IMR-90 (cell line): ENCODE data around the gene SMAD2. TPM values are rescaled to one million over a fixed set of nuclear protein-coding genes. Genes with fewer than 3 reads are reported as not detected.

Source experiments
- ATAC-seq: fragments of 200-7000 bp; cut with Tn5 transposase; 2 replicates; pipeline ENCODE4 v1.9.1; 2020; ENCODE audit warnings: low read depth, mild to moderate bottlenecking, moderate library complexity
- BruUV-seq: library from RNA; stranded (reverse); fragments of 400-500 nt; replicated peaks from 2 replicates; lab custom pipeline; 2021; lab: Mats Ljungman, UMichigan
- CTCF ChIA-PET: fragments of 300-600 bp; formaldehyde crosslinking; extraction: SDS; loops from one replicate; lab custom pipeline; 2021; ENCODE audit warnings: antibody characterized with exemption; lab: Yijun Ruan, JAX
- POLR2A ChIA-PET: fragments of 300-600 bp; sonication (Branson Sonifier 250); formaldehyde crosslinking; loops from one replicate; lab custom pipeline; 2022; ENCODE audit warnings: antibody characterized with exemption; ENCODE audit not compliant: unreplicated experiment; lab: Charles Lee
- DNase-seq: peaks from one replicate; pipeline ENCODE4 v3.0.0; 2013
- H2AFZ ChIP-seq: replicated peaks from 2 replicates; pipeline ENCODE3; 2013; ENCODE audit warnings: low read length, mild to moderate bottlenecking; ENCODE audit not compliant: poor library complexity
- H2AK5ac ChIP-seq: 2 replicates; pipeline ENCODE4 v1.6.1; 2013; ENCODE audit warnings: low read depth, low read length, inconsistent platforms
- H2AK9ac ChIP-seq: replicated peaks from 2 replicates; pipeline ENCODE3; 2013; ENCODE audit warnings: mild to moderate bottlenecking, low read depth, low read length, moderate library complexity; ENCODE audit not compliant: poor library complexity
- H2BK120ac ChIP-seq: 2 replicates; pipeline ENCODE4 v1.6.1; 2013; ENCODE audit warnings: low read depth, low read length, inconsistent platforms
- H2BK15ac ChIP-seq: 3 replicates; pipeline ENCODE4 v1.6.1; 2013; ENCODE audit warnings: low read depth, low read length, inconsistent platforms
- H2BK20ac ChIP-seq: 2 replicates; pipeline ENCODE4 v1.6.1; 2013; ENCODE audit warnings: low read depth, mild to moderate bottlenecking, inconsistent platforms, low read length, moderate library complexity
- H2BK5ac ChIP-seq: 2 replicates; pipeline ENCODE4 v1.6.1; 2013; ENCODE audit warnings: mild to moderate bottlenecking, low read depth, low read length, inconsistent platforms; ENCODE audit not compliant: poor library complexity, severe bottlenecking
- H3K14ac ChIP-seq: replicated peaks from 2 replicates; pipeline ENCODE4 v1.6.1; 2013; ENCODE audit warnings: low read depth, low read length, inconsistent platforms
- H3K18ac ChIP-seq: 2 replicates; pipeline ENCODE4 v1.6.1; 2013; ENCODE audit warnings: low read depth, low read length, control low read depth
- H3K23ac ChIP-seq: 2 replicates; pipeline ENCODE4 v1.6.1; 2013; ENCODE audit warnings: low read depth, low read length, inconsistent platforms
- H3K27ac ChIP-seq: 2 replicates; pipeline ENCODE4 v1.5.1; 2013; ENCODE audit warnings: mild to moderate bottlenecking, control low read depth, low read length; ENCODE audit not compliant: insufficient read depth
- H3K27me3 ChIP-seq: 2 replicates; pipeline ENCODE4 v1.6.1; 2013; ENCODE audit warnings: low read length; ENCODE audit not compliant: control insufficient read depth, insufficient read depth
- H3K36me3 ChIP-seq: 2 replicates; pipeline ENCODE4 v1.6.1; 2013; ENCODE audit warnings: low read length, mixed read lengths; ENCODE audit not compliant: control insufficient read depth, insufficient read depth
- H3K4ac ChIP-seq: 2 replicates; pipeline ENCODE4 v1.6.1; 2013; ENCODE audit warnings: low read depth, low read length, inconsistent platforms
- H3K4me1 ChIP-seq: 2 replicates; pipeline ENCODE4 v1.6.1; 2013; ENCODE audit warnings: low read length, mixed read lengths; ENCODE audit not compliant: control insufficient read depth, insufficient read depth
- H3K4me2 ChIP-seq: 2 replicates; pipeline ENCODE4 v1.6.1; 2013; ENCODE audit warnings: low read depth, mild to moderate bottlenecking, control low read depth, low read length, moderate library complexity
- H3K4me3 ChIP-seq: 2 replicates; pipeline ENCODE4 v1.5.1; 2013; ENCODE audit warnings: low read depth, mild to moderate bottlenecking, control low read depth, low read length, moderate library complexity; ENCODE audit not compliant: insufficient read depth
- H3K56ac ChIP-seq: 2 replicates; pipeline ENCODE4 v1.6.1; 2013; ENCODE audit warnings: low read length, inconsistent platforms; ENCODE audit not compliant: insufficient read depth; ENCODE audit errors: extremely low read depth
- H3K79me1 ChIP-seq, 2 experiments: 2 replicates each; pipeline ENCODE4 v1.6.1; 2013; ENCODE audit warnings: low read length in 2 of 2, inconsistent platforms in 1 of 2, low read depth in 1 of 2
- H3K9ac ChIP-seq: 2 replicates; pipeline ENCODE4 v1.6.1; 2013; ENCODE audit warnings: low read depth, low read length, control low read depth
- H3K9me1 ChIP-seq: 2 replicates; pipeline ENCODE4 v1.6.1; 2013; ENCODE audit warnings: low read length, inconsistent platforms; ENCODE audit not compliant: insufficient read depth
- H3K9me3 ChIP-seq: 2 replicates; pipeline ENCODE4 v1.6.1; 2013; ENCODE audit warnings: low read length; ENCODE audit not compliant: control insufficient read depth, insufficient read depth
- H4K20me1 ChIP-seq: 2 replicates; pipeline ENCODE4 v1.6.1; 2013; ENCODE audit warnings: low read length, inconsistent platforms; ENCODE audit not compliant: insufficient read depth
- H4K5ac ChIP-seq: 2 replicates; pipeline ENCODE4 v1.6.1; 2013; ENCODE audit warnings: mild to moderate bottlenecking, low read depth, low read length, control low read depth
- H4K8ac ChIP-seq, 2 experiments: 2 replicates each; pipeline ENCODE4 v1.6.1; 2013; ENCODE audit warnings: low read depth in 2 of 2, low read length in 2 of 2, control low read depth in 1 of 2, inconsistent platforms in 1 of 2
- H4K91ac ChIP-seq: 2 replicates; pipeline ENCODE4 v1.6.1; 2013; ENCODE audit warnings: low read depth, low read length, inconsistent platforms; ENCODE audit not compliant: insufficient read depth
- CEBPB ChIP-seq: IDR thresholded peaks from 2 replicates; pipeline ENCODE4 v1.6.1; 2012; ENCODE audit warnings: low read depth, low read length, improper control_type of control experiment
- CHD1 ChIP-seq: IDR thresholded peaks from 2 replicates; pipeline ENCODE4 v1.6.1; 2012; ENCODE audit warnings: low read depth, low read length, improper control_type of control experiment
- FOS ChIP-seq: fragments of 150-350 bp; IDR thresholded peaks from 2 replicates; pipeline ENCODE4 v1.6.1; 2016; ENCODE audit warnings: low read depth, low read length
- MAFK ChIP-seq: IDR thresholded peaks from 2 replicates; pipeline ENCODE4 v1.6.1; 2012; ENCODE audit warnings: low read depth, low read length, improper control_type of control experiment
- NFE2L2 ChIP-seq: fragments of 150-350 bp; IDR thresholded peaks from 2 replicates; pipeline ENCODE4 v1.6.1; 2016; ENCODE audit warnings: low read depth, mild to moderate bottlenecking, low read length
- RFX5 ChIP-seq: IDR thresholded peaks from 2 replicates; pipeline ENCODE4 v1.8.0; 2012; ENCODE audit warnings: low read depth, mild to moderate bottlenecking, low read length, moderate library complexity
- SMC3 ChIP-seq: fragments of 150-350 bp; IDR thresholded peaks from 2 replicates; pipeline ENCODE4 v1.6.1; 2016; ENCODE audit warnings: low read depth, mild to moderate bottlenecking, antibody characterized with exemption, low read length, moderate library complexity
- WGBS, 2 experiments: methylation state at CpG; one replicate each; pipeline versions ENCODE4 v1.1.5 to v1.1.7; 2013; ENCODE audit warnings: missing lambda C conversion rate in 2 of 2; ENCODE audit not compliant: insufficient read length in 1 of 2; ENCODE audit errors: extremely low coverage in 2 of 2; 5-methylcytosine and 5-hydroxymethylcytosine counted together
- dilution Hi-C: fragments of 300-500 bp; cut with HindIII; formaldehyde crosslinking; loops from one replicate; pipeline ENCODE4 v1.14.3; 2018; ENCODE audit warnings: low sequenced_read_pairs; ENCODE audit not compliant: unreplicated experiment
- in situ Hi-C: fragments of 300-500 bp; cut with MboI; formaldehyde crosslinking; loops from 3 replicates; pipeline ENCODE4 v1.14.3; 2019; ENCODE audit warnings: low sequenced_read_pairs, inconsistent platforms, mixed read lengths
- intact Hi-C: fragments of 100-400 bp; cut with micrococcal nuclease; formaldehyde crosslinking; loops from 2 replicates; pipeline ENCODE4 v1.10.0; 2022
- polyA plus RNA-seq, 3 experiments: library from polyadenylated mRNA; depleted of rRNA; stranded (reverse); fragments of >200 nt; gene quantifications; 2 replicates each; pipeline ENCODE4 v1.2.3, GENCODE V29; 2012; ENCODE audit warnings: low replicate concordance in 1 of 3
- total RNA-seq: library from RNA; depleted of rRNA; stranded (reverse); fragments of >200 nt; gene quantifications from 2 replicates; pipeline ENCODE4 v1.2.3, GENCODE V29; 2012
- TF ChIP-seq, protein P1 (sequence below): fragments of 150-350 bp; IDR thresholded peaks from 2 replicates; pipeline ENCODE4 v1.6.1; 2017; ENCODE audit warnings: mild to moderate bottlenecking, antibody characterized with exemption, low read length, low read depth
- TF ChIP-seq, protein P2 (sequence below): fragments of 150-350 bp; IDR thresholded peaks from 2 replicates; pipeline ENCODE4 v1.6.1; 2016; ENCODE audit warnings: low read depth, mild to moderate bottlenecking, low read length, moderate library complexity, borderline replicate concordance
- TF ChIP-seq, protein P3 (sequence below): conservative IDR thresholded peaks from 2 replicates; pipeline ENCODE4 v1.5.1; 2012; ENCODE audit warnings: mild to moderate bottlenecking, low read depth, low read length, improper control_type of control experiment

SMAD2 gene
- total and polyA plus RNA-seq, 2 of the 4 experiments (the other 2 are of a cell fraction) = 41.7 to 171 TPM

- H2AK5ac ChIP-seq = no peak overlapping the region
- H2AFZ ChIP-seq = no peak overlapping the region
- BruUV-seq = no TSS peak
- ChIA-PET POLR2A (no interaction called here), CTCF (no interaction called here)
- no peak overlapping the region for H3K4me2 ChIP-seq
- peaks cover 8% of the 10 kb centered on the region for H3K9me3 ChIP-seq
- H2BK20ac ChIP-seq = no peak overlapping the region
- H3K4ac ChIP-seq = no peak overlapping the region
- H4K91ac ChIP-seq = no peak overlapping the region
- H2BK15ac ChIP-seq = no peak overlapping the region
- ATAC-seq = no peak
- H3K27me3 ChIP-seq = no peaks in the 10 kb centered on the region
- TF ChIP-seq CEBPB (no peak), CHD1 (no peak), FOS (no peak), MAFK (no peak), SMC3 (no peak), NFE2L2 (no peak), RFX5 (no peak)
- TF ChIP-seq, protein P1, sequence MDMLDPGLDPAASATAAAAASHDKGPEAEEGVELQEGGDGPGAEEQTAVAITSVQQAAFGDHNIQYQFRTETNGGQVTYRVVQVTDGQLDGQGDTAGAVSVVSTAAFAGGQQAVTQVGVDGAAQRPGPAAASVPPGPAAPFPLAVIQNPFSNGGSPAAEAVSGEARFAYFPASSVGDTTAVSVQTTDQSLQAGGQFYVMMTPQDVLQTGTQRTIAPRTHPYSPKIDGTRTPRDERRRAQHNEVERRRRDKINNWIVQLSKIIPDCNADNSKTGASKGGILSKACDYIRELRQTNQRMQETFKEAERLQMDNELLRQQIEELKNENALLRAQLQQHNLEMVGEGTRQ = no peak
- TF ChIP-seq, protein P2, sequence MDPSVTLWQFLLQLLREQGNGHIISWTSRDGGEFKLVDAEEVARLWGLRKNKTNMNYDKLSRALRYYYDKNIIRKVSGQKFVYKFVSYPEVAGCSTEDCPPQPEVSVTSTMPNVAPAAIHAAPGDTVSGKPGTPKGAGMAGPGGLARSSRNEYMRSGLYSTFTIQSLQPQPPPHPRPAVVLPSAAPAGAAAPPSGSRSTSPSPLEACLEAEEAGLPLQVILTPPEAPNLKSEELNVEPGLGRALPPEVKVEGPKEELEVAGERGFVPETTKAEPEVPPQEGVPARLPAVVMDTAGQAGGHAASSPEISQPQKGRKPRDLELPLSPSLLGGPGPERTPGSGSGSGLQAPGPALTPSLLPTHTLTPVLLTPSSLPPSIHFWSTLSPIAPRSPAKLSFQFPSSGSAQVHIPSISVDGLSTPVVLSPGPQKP = no peak
- TF ChIP-seq, protein P3, sequence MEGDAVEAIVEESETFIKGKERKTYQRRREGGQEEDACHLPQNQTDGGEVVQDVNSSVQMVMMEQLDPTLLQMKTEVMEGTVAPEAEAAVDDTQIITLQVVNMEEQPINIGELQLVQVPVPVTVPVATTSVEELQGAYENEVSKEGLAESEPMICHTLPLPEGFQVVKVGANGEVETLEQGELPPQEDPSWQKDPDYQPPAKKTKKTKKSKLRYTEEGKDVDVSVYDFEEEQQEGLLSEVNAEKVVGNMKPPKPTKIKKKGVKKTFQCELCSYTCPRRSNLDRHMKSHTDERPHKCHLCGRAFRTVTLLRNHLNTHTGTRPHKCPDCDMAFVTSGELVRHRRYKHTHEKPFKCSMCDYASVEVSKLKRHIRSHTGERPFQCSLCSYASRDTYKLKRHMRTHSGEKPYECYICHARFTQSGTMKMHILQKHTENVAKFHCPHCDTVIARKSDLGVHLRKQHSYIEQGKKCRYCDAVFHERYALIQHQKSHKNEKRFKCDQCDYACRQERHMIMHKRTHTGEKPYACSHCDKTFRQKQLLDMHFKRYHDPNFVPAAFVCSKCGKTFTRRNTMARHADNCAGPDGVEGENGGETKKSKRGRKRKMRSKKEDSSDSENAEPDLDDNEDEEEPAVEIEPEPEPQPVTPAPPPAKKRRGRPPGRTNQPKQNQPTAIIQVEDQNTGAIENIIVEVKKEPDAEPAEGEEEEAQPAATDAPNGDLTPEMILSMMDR = no peak
- no peak overlapping the region for H3K14ac ChIP-seq
- no peak overlapping the region for H3K9ac ChIP-seq
- intact Hi-C loops (no loop called here), dilution Hi-C loops (no loop called here), in situ Hi-C loops (no loop called here)
- WGBS, 2 experiments = no CpG with 5 or more reads among the region's 3 CpGs
- no peak overlapping the region for H2BK120ac ChIP-seq
- H3K4me1 ChIP-seq = no peaks in the 10 kb centered on the region
- no peak overlapping the region for H3K18ac ChIP-seq
- no peak overlapping the region for H4K5ac ChIP-seq
- no peak for DNase-seq
- H3K79me1 ChIP-seq = no peaks in the 10 kb centered on the region
- H3K56ac ChIP-seq = no peak overlapping the region
- H3K9me1 ChIP-seq = no peaks in the 10 kb centered on the region
- H4K20me1 ChIP-seq = no peaks in the 10 kb centered on the region
- no peak overlapping the region for H2BK5ac ChIP-seq
- no peak overlapping the region for H3K4me3 ChIP-seq
- H2AK9ac ChIP-seq = no peak overlapping the region
- no peak overlapping the region for H3K23ac ChIP-seq
- H4K8ac ChIP-seq = no peak overlapping the region
- H3K36me3 ChIP-seq = peaks cover 9% of the 10 kb centered on the region
- H3K27ac ChIP-seq = no peak overlapping the region
Measured at GRCh38 chr18:47858607-47859006, 71.9 kb downstream of the SMAD2 start.
